GM23338 (cell line): ENCODE data around the gene EMSY. TPM values are rescaled to one million over a fixed set of nuclear protein-coding genes. Genes with fewer than 3 reads are reported as not detected.

Source experiments
- ATAC-seq: fragments of 200-7000 bp; cut with Tn5 transposase; 3 replicates; pipeline ENCODE4 v1.9.1; 2020
- DNase-seq: peaks from one replicate; pipeline ENCODE4 v3.0.0-alpha.2; 2015; ENCODE audit warnings: low spot score
- H2AFZ ChIP-seq: fragments of 200-600 bp; sonication (generic); 2 replicates; pipeline ENCODE4 v1.8.0; 2016; ENCODE audit warnings: antibody characterized with exemption, mild to moderate bottlenecking, moderate library complexity
- H3F3A ChIP-seq: fragments of 200-600 bp; sonication (generic); replicated peaks from 2 replicates; pipeline ENCODE4 v1.8.0; 2017; ENCODE audit warnings: antibody characterized with exemption, mixed run types, low read depth
- H3K27ac ChIP-seq: fragments of 200-600 bp; sonication (generic); 2 replicates; pipeline ENCODE4 v1.6.1; 2016; ENCODE audit warnings: low read depth
- H3K27me3 ChIP-seq: fragments of 200-600 bp; sonication (generic); 2 replicates; pipeline ENCODE4 v1.8.0; 2016; ENCODE audit warnings: mild to moderate bottlenecking, mixed run types, moderate library complexity; ENCODE audit not compliant: insufficient read depth
- H3K36me3 ChIP-seq: fragments of 200-600 bp; sonication (generic); 2 replicates; pipeline ENCODE4 v1.8.0; 2016; ENCODE audit warnings: mild to moderate bottlenecking; ENCODE audit not compliant: insufficient read depth
- H3K4me1 ChIP-seq: fragments of 200-600 bp; sonication (generic); 2 replicates; pipeline ENCODE4 v1.8.0; 2016; ENCODE audit warnings: mild to moderate bottlenecking, moderate library complexity; ENCODE audit not compliant: insufficient read depth
- H3K4me2 ChIP-seq: fragments of 200-600 bp; sonication (generic); 2 replicates; pipeline ENCODE4 v1.7.1; 2017; ENCODE audit warnings: mixed run types
- H3K4me3 ChIP-seq: fragments of 200-600 bp; sonication (generic); 2 replicates; pipeline ENCODE4 v1.6.1; 2016; ENCODE audit warnings: mixed run types
- H3K79me2 ChIP-seq: fragments of 200-600 bp; sonication (generic); replicated peaks from 2 replicates; pipeline ENCODE4 v1.8.0; 2017; ENCODE audit warnings: mild to moderate bottlenecking; ENCODE audit not compliant: insufficient read depth
- H3K9me2 ChIP-seq: fragments of 200-600 bp; sonication (generic); 2 replicates; pipeline ENCODE4 v1.8.0; 2017; ENCODE audit not compliant: insufficient read depth
- H4K20me1 ChIP-seq: fragments of 200-600 bp; sonication (generic); replicated peaks from 2 replicates; pipeline ENCODE4 v1.8.0; 2017; ENCODE audit warnings: mild to moderate bottlenecking; ENCODE audit not compliant: insufficient read depth
- H3K27ac Mint-ChIP-seq: 2 replicates; pipeline ENCODE4 v1.8.0; 2020; ENCODE audit warnings: inconsistent platforms, mild to moderate bottlenecking, moderate library complexity, mixed read lengths
- H3K27me3 Mint-ChIP-seq: 3 replicates; pipeline ENCODE4 v1.8.0; 2022; ENCODE audit warnings: low read depth, mild to moderate bottlenecking, moderate library complexity, mixed read lengths, inconsistent platforms; ENCODE audit not compliant: insufficient read depth, poor library complexity
- H3K36me3 Mint-ChIP-seq: 3 replicates; pipeline ENCODE4 v1.8.0; 2021; ENCODE audit warnings: low read depth, mild to moderate bottlenecking, inconsistent platforms, moderate library complexity, mixed read lengths
- H3K4me1 Mint-ChIP-seq: 3 replicates; pipeline ENCODE4 v1.8.0; 2020; ENCODE audit warnings: mild to moderate bottlenecking, inconsistent platforms, mixed read lengths
- H3K4me3 Mint-ChIP-seq: 3 replicates; pipeline ENCODE4 v1.8.0; 2021; ENCODE audit warnings: moderate library complexity, mild to moderate bottlenecking, inconsistent platforms, mixed read lengths
- H3K9me3 Mint-ChIP-seq: 3 replicates; pipeline ENCODE4 v1.8.0; 2020; ENCODE audit warnings: moderate library complexity, mild to moderate bottlenecking, inconsistent platforms, mixed read lengths
- CREB1 ChIP-seq: fragments of 250-450 bp; sonication (Bioruptor Pico); IDR thresholded peaks from 2 replicates; pipeline ENCODE4 v1.5.0; 2020; ENCODE audit warnings: low read depth, mild to moderate bottlenecking, moderate library complexity
- CTCF ChIP-seq, 2 experiments: fragments of 200-600 bp in 1 of 2; sonication (generic) in 1 of 2; conservative IDR thresholded peaks; 2 replicates each; pipeline versions ENCODE4 v1.5.1 to v1.6.1; 2016 to 2017; ENCODE audit warnings: antibody characterized with exemption in 2 of 2, low read depth in 2 of 2, mild to moderate bottlenecking in 2 of 2, moderate library complexity in 1 of 2
- EZH2 ChIP-seq: fragments of 200-600 bp; sonication (generic); IDR thresholded peaks from one replicate; pipeline ENCODE4 v1.8.0; 2017; ENCODE audit warnings: antibody characterized with exemption, mild to moderate bottlenecking, low read depth; ENCODE audit not compliant: unreplicated experiment
- EZH2phosphoT487 ChIP-seq: fragments of 200-600 bp; sonication (generic); IDR thresholded peaks from one replicate; pipeline ENCODE4 v1.8.1; 2018; ENCODE audit warnings: antibody characterized with exemption; ENCODE audit not compliant: unreplicated experiment
- JUNB ChIP-seq: IDR thresholded peaks from one replicate; pipeline ENCODE4 v1.6.1; 2016; ENCODE audit warnings: antibody characterized with exemption; ENCODE audit not compliant: unreplicated experiment
- NANOG ChIP-seq: IDR thresholded peaks from 2 replicates; pipeline ENCODE4 v1.6.1; 2016; ENCODE audit warnings: antibody characterized with exemption, borderline replicate concordance
- POLR2AphosphoS5 ChIP-seq: IDR thresholded peaks from 2 replicates; pipeline ENCODE4 v1.6.1; 2016; ENCODE audit warnings: antibody characterized with exemption, low read depth
- STAT1 ChIP-seq: IDR thresholded peaks from one replicate; pipeline ENCODE4 v1.6.1; 2016; ENCODE audit warnings: antibody characterized with exemption; ENCODE audit not compliant: unreplicated experiment
- ZNF114 ChIP-seq: fragments of 250-450 bp; sonication (Bioruptor Pico); IDR thresholded peaks from 2 replicates; pipeline ENCODE4 v1.5.0; 2020; ENCODE audit warnings: mild to moderate bottlenecking, moderate library complexity
- ZNF331 ChIP-seq: fragments of 250-450 bp; sonication (Bioruptor Pico); IDR thresholded peaks from 2 replicates; pipeline ENCODE4 v1.5.0; 2020; ENCODE audit warnings: low read depth, mild to moderate bottlenecking, moderate library complexity
- ZNF462 ChIP-seq: fragments of 250-450 bp; sonication (Bioruptor Pico); IDR thresholded peaks from 2 replicates; pipeline ENCODE4 v1.5.0; 2020; ENCODE audit warnings: mild to moderate bottlenecking, moderate library complexity
- polyA plus RNA-seq: library from polyadenylated mRNA; unstranded; fragments of >200 nt; fragmentation: Nextera tagmentation; extraction: Ambion mirVana; gene quantifications from 2 replicates; pipeline ENCODE4 v1.2.1, GENCODE V29; 2016
- total RNA-seq: library from RNA; depleted of rRNA; stranded (reverse); fragments of >200 nt; shearing (Covaris generic); gene quantifications from 2 replicates; pipeline ENCODE4 v1.2.3, GENCODE V29; 2014
- TF ChIP-seq, protein P1 (sequence below): IDR thresholded peaks from one replicate; pipeline ENCODE4 v1.6.1; 2018; ENCODE audit warnings: antibody characterized with exemption; ENCODE audit not compliant: unreplicated experiment
- TF ChIP-seq, protein P2 (sequence below): IDR thresholded peaks from 2 replicates; pipeline ENCODE4 v1.6.1; 2016; ENCODE audit warnings: antibody characterized with exemption

The EMSY gene
- total and polyA plus RNA-seq, 2 experiments from 2014 or later = 25.0 to 46.9 TPM

- Mint-ChIP-seq H3K27ac (no peak overlapping the region), H3K9me3 (no peaks in the 10 kb centered on the region), H3K27me3 (no peaks in the 10 kb centered on the region), H3K36me3 (no peaks in the 10 kb centered on the region; the same call in 2 of the 3 replicates), H3K4me3 (no peak overlapping the region), H3K4me1 (no peaks in the 10 kb centered on the region)
- Histone ChIP-seq H3K27me3 (no peaks in the 10 kb centered on the region), H2AFZ (no peak overlapping the region), H3K79me2 (no peaks in the 10 kb centered on the region), H4K20me1 (no peaks in the 10 kb centered on the region; the same call in 1 of the 2 replicates), H3K36me3 (no peaks in the 10 kb centered on the region), H3F3A (no peaks in the 10 kb centered on the region), H3K27ac (no peak overlapping the region), H3K4me1 (no peaks in the 10 kb centered on the region), H3K4me3 (no peak overlapping the region), H3K4me2 (no peak overlapping the region), H3K9me2 (no peaks in the 10 kb centered on the region)
- DNase-seq = no peak
- no peak for TF ChIP-seq EZH2phosphoT487
- no peak for TF ChIP-seq CTCF (conservative IDR thresholded peaks at IDR 0.05; ENCODE audit: low read depth in 2 of 2)
- no peak for TF ChIP-seq STAT1
- TF ChIP-seq, protein P1, sequence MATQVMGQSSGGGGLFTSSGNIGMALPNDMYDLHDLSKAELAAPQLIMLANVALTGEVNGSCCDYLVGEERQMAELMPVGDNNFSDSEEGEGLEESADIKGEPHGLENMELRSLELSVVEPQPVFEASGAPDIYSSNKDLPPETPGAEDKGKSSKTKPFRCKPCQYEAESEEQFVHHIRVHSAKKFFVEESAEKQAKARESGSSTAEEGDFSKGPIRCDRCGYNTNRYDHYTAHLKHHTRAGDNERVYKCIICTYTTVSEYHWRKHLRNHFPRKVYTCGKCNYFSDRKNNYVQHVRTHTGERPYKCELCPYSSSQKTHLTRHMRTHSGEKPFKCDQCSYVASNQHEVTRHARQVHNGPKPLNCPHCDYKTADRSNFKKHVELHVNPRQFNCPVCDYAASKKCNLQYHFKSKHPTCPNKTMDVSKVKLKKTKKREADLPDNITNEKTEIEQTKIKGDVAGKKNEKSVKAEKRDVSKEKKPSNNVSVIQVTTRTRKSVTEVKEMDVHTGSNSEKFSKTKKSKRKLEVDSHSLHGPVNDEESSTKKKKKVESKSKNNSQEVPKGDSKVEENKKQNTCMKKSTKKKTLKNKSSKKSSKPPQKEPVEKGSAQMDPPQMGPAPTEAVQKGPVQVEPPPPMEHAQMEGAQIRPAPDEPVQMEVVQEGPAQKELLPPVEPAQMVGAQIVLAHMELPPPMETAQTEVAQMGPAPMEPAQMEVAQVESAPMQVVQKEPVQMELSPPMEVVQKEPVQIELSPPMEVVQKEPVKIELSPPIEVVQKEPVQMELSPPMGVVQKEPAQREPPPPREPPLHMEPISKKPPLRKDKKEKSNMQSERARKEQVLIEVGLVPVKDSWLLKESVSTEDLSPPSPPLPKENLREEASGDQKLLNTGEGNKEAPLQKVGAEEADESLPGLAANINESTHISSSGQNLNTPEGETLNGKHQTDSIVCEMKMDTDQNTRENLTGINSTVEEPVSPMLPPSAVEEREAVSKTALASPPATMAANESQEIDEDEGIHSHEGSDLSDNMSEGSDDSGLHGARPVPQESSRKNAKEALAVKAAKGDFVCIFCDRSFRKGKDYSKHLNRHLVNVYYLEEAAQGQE = no peak
- no peak for TF ChIP-seq POLR2AphosphoS5
- no peak for TF ChIP-seq CREB1
- no peak for TF ChIP-seq NANOG
- TF ChIP-seq, protein P2, sequence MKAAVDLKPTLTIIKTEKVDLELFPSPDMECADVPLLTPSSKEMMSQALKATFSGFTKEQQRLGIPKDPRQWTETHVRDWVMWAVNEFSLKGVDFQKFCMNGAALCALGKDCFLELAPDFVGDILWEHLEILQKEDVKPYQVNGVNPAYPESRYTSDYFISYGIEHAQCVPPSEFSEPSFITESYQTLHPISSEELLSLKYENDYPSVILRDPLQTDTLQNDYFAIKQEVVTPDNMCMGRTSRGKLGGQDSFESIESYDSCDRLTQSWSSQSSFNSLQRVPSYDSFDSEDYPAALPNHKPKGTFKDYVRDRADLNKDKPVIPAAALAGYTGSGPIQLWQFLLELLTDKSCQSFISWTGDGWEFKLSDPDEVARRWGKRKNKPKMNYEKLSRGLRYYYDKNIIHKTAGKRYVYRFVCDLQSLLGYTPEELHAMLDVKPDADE = no peak
- TF ChIP-seq ZNF331 (CRISPR knock-in tag) = no peak
- TF ChIP-seq ZNF462 (CRISPR knock-in tag) = no peak
- no peak for TF ChIP-seq JUNB
- TF ChIP-seq ZNF114 (CRISPR knock-in tag) = no peak
- no peak for TF ChIP-seq EZH2
- no peak for ATAC-seq
Measured at GRCh38 chr11:76397383-76397782, 47.4 kb upstream of the EMSY start.
